Parathyroid adenoma (tissue), 2 donors: ENCODE data around the gene F2RL3.
"Not testable (repeated sequence)": the region's sequence is repeated elsewhere in the genome, so short reads cannot be mapped to it uniquely, and the experiment has no call there.

Experiments
- H2AFZ ChIP-seq: fragments of 300-600 bp; sonication (generic); one replicate; pipeline ENCODE4 v1.7.0; 2017; ENCODE audit warnings: antibody characterized with exemption, mild to moderate bottlenecking
- H3K27ac ChIP-seq: fragments of 300-600 bp; sonication (generic); one replicate; pipeline ENCODE4 v1.7.0; 2017
- H3K27me3 ChIP-seq: fragments of 300-600 bp; sonication (generic); one replicate; pipeline ENCODE4 v1.7.0; 2017; ENCODE audit warnings: low read length; ENCODE audit not compliant: control insufficient read depth, insufficient read depth
- H3K36me3 ChIP-seq: fragments of 300-600 bp; sonication (generic); one replicate; pipeline ENCODE4 v1.7.0; 2017; ENCODE audit warnings: low read length; ENCODE audit not compliant: control insufficient read depth, insufficient read depth
- H3K4me1 ChIP-seq: fragments of 300-600 bp; sonication (generic); one replicate; pipeline ENCODE4 v1.7.0; 2017; ENCODE audit warnings: control low read depth
- H3K4me2 ChIP-seq: fragments of 300-600 bp; sonication (generic); one replicate; pipeline ENCODE4 v1.7.0; 2017; ENCODE audit warnings: low read length
- H3K4me3 ChIP-seq: fragments of 300-600 bp; sonication (generic); one replicate; pipeline ENCODE4 v1.7.0; 2017; ENCODE audit warnings: low read depth, low read length
- H3K79me2 ChIP-seq: fragments of 300-600 bp; sonication (generic); one replicate; pipeline ENCODE4 v1.7.0; 2017; ENCODE audit warnings: control low read depth
- H3K9ac ChIP-seq: fragments of 300-600 bp; sonication (generic); one replicate; pipeline ENCODE4 v1.7.0; 2017; ENCODE audit warnings: mild to moderate bottlenecking
- H3K9me3 ChIP-seq: fragments of 300-600 bp; sonication (generic); one replicate; pipeline ENCODE4 v1.7.0; 2017; ENCODE audit warnings: low read length; ENCODE audit not compliant: control insufficient read depth
- CTCF ChIP-seq: fragments of 300-600 bp; sonication (generic); IDR thresholded peaks from one replicate; pipeline ENCODE4 v1.7.0; 2017; ENCODE audit warnings: antibody characterized with exemption, mild to moderate bottlenecking
- donor health status: primary hyperparathyroidism.

F2RL3 gene

GRCh38 chr19:16873594-16873993 lies 15.2 kb upstream of the F2RL3 start:
- no peaks in the 10 kb centered on the region for H3K27me3 ChIP-seq
- H3K9me3 ChIP-seq: no peaks in the 10 kb centered on the region
- H2AFZ ChIP-seq: no peak overlapping the region
- H3K36me3 ChIP-seq: no peaks in the 10 kb centered on the region
- no peaks in the 10 kb centered on the region for H3K4me1 ChIP-seq
- no peak for TF ChIP-seq CTCF
- H3K4me3 ChIP-seq: no peak overlapping the region
- no peak overlapping the region for H3K4me2 ChIP-seq
- no peak overlapping the region for H3K9ac ChIP-seq
- H3K79me2 ChIP-seq: peaks cover 8% of the 10 kb centered on the region
- no peak overlapping the region for H3K27ac ChIP-seq

- Histone ChIP-seq H3K36me3 (no peaks in the 10 kb centered on the region), H3K4me3 (no peak overlapping the region), H3K27ac (no peak overlapping the region), H3K9me3 (no peaks in the 10 kb centered on the region), H3K4me2 (no peak overlapping the region), H3K27me3 (no peaks in the 10 kb centered on the region), H3K79me2 (peaks cover 8% of the 10 kb centered on the region), H3K4me1 (no peaks in the 10 kb centered on the region), H3K9ac (no peak overlapping the region), H2AFZ (no peak overlapping the region)
- no peak for TF ChIP-seq CTCF
Measured at GRCh38 chr19:16874250-16874977, 14.4 kb upstream of the F2RL3 start.

GRCh38 chr19:16874978-16875299 lies 13.9 kb upstream of the F2RL3 start:
- H3K27ac ChIP-seq: not testable (repeated sequence)

GRCh38 chr19:16875584-16876555 lies 12.9 kb upstream of the F2RL3 start:
- H2AFZ ChIP-seq: no peak overlapping the region
- H3K79me2 ChIP-seq: peaks cover 8% of the 10 kb centered on the region
- no peak overlapping the region for H3K27ac ChIP-seq
- no peak overlapping the region for H3K9ac ChIP-seq
- H3K4me3 ChIP-seq: no peak overlapping the region
- no peak overlapping the region for H3K4me2 ChIP-seq
- no peaks in the 10 kb centered on the region for H3K4me1 ChIP-seq
- TF ChIP-seq CTCF: no peak
- no peaks in the 10 kb centered on the region for H3K27me3 ChIP-seq
- no peaks in the 10 kb centered on the region for H3K36me3 ChIP-seq
- H3K9me3 ChIP-seq: no peaks in the 10 kb centered on the region

More at GRCh38 chr19:16874978-16875299, 13.9 kb upstream of the F2RL3 start:
- not testable (repeated sequence) for H2AFZ ChIP-seq, H3K9ac ChIP-seq, H3K36me3 ChIP-seq, H3K79me2 ChIP-seq, H3K4me1 ChIP-seq, H3K4me2 ChIP-seq, H3K4me3 ChIP-seq, H3K27me3 ChIP-seq, H3K9me3 ChIP-seq

- H3K4me2 ChIP-seq: no peak overlapping the region
- no peaks in the 10 kb centered on the region for H3K36me3 ChIP-seq
- no peak overlapping the region for H2AFZ ChIP-seq
- H3K27ac ChIP-seq: peak overlapping the region; percentile 49
- no peak for TF ChIP-seq CTCF
- H3K27me3 ChIP-seq: no peaks in the 10 kb centered on the region
- no peak overlapping the region for H3K9ac ChIP-seq
- no peaks in the 10 kb centered on the region for H3K9me3 ChIP-seq
- no peaks in the 10 kb centered on the region for H3K4me1 ChIP-seq
- no peak overlapping the region for H3K4me3 ChIP-seq
- H3K79me2 ChIP-seq: peaks cover 8% of the 10 kb centered on the region
Measured at GRCh38 chr19:16876904-16877361, 11.9 kb upstream of the F2RL3 start.
